HG03439 (cell line): ENCODE data around the gene SPIRE1.
"Not testable (repeated sequence)": the region's sequence is repeated elsewhere in the genome, so short reads cannot be mapped to it uniquely, and the experiment has no call there.

Source experiments
- ATAC-seq: cut with Tn5 transposase; IDR thresholded peaks from one replicate; pipeline ENCODE4 v1.9.1; 2021; ENCODE audit warnings: mild to moderate bottlenecking, moderate library complexity; ENCODE audit not compliant: unreplicated experiment

Gene SPIRE1

GRCh38 chr18:12599966-12600365 lies 57.9 kb downstream of the SPIRE1 start:
- no peak for ATAC-seq

GRCh38 chr18:12599543-12599942 lies 58.4 kb downstream of the SPIRE1 start:
- ATAC-seq = no peak

GRCh38 chr18:12598181-12598930 lies 59.6 kb downstream of the SPIRE1 start:
- ATAC-seq = no peak

- ATAC-seq = no peak
Observed at GRCh38 chr18:12597760-12598159, 60.1 kb downstream of the SPIRE1 start.

- no peak for ATAC-seq
Observed at GRCh38 chr18:12595571-12596255, 62.2 kb downstream of the SPIRE1 start.

GRCh38 chr18:12593866-12594265 lies 64.0 kb downstream of the SPIRE1 start:
- ATAC-seq = no peak

- no peak for ATAC-seq
Observed at GRCh38 chr18:12592597-12593127, 65.2 kb downstream of the SPIRE1 start.

- no peak for ATAC-seq
Observed at GRCh38 chr18:12589448-12589847, 68.5 kb downstream of the SPIRE1 start.

GRCh38 chr18:12586956-12587355 lies 71.0 kb downstream of the SPIRE1 start:
- no peak for ATAC-seq

- no peak for ATAC-seq
Observed at GRCh38 chr18:12585218-12585617, 72.7 kb downstream of the SPIRE1 start.

GRCh38 chr18:12580630-12581342 lies 77.1 kb downstream of the SPIRE1 start:
- ATAC-seq = no peak

- ATAC-seq = no peak
Observed at GRCh38 chr18:12579775-12580174, 78.1 kb downstream of the SPIRE1 start.

GRCh38 chr18:12577848-12578247 lies 80.1 kb downstream of the SPIRE1 start:
- no peak for ATAC-seq

- no peak for ATAC-seq
Observed at GRCh38 chr18:12574494-12575185, 83.3 kb downstream of the SPIRE1 start.

- ATAC-seq = no peak
Observed at GRCh38 chr18:12571630-12572029, 86.3 kb downstream of the SPIRE1 start.

- ATAC-seq = no peak
Observed at GRCh38 chr18:12569791-12570190, 88.1 kb downstream of the SPIRE1 start.

- no peak for ATAC-seq
Observed at GRCh38 chr18:12567849-12568248, 90.1 kb downstream of the SPIRE1 start.

- no peak for ATAC-seq
Observed at GRCh38 chr18:12564861-12565260, 93.0 kb downstream of the SPIRE1 start.

GRCh38 chr18:12564378-12564777 lies 93.5 kb downstream of the SPIRE1 start:
- ATAC-seq = no peak

- ATAC-seq = not testable (repeated sequence)
Observed at GRCh38 chr18:12560600-12560999, 97.3 kb downstream of the SPIRE1 start.

GRCh38 chr18:12559319-12559718 lies 98.6 kb downstream of the SPIRE1 start:
- no peak for ATAC-seq
